HG03571 (cell line): ENCODE results near the gene NANOS1.
"Not testable (repeated sequence)": the region's sequence is repeated elsewhere in the genome, so short reads cannot be mapped to it uniquely, and the experiment has no call there.

Experiments
- ATAC-seq: cut with Tn5 transposase; IDR thresholded peaks from one replicate; pipeline ENCODE4 v1.9.1; 2021; ENCODE audit not compliant: unreplicated experiment

Gene NANOS1

GRCh38 chr10:119006451-119007210 is 22.9 kb upstream of the NANOS1 start:
- no peak for ATAC-seq

- no peak for ATAC-seq
These were observed 22.3 kb upstream of the NANOS1 start for GRCh38 chr10:119007211-119007574.

- ATAC-seq = no peak
These were observed 8.9 kb upstream of the NANOS1 start for GRCh38 chr10:119020627-119020946.

GRCh38 chr10:119022846-119023552 is 6.5 kb upstream of the NANOS1 start:
- no peak for ATAC-seq

- no peak for ATAC-seq
These were observed 6.0 kb upstream of the NANOS1 start for GRCh38 chr10:119023553-119023868.

DNA sequence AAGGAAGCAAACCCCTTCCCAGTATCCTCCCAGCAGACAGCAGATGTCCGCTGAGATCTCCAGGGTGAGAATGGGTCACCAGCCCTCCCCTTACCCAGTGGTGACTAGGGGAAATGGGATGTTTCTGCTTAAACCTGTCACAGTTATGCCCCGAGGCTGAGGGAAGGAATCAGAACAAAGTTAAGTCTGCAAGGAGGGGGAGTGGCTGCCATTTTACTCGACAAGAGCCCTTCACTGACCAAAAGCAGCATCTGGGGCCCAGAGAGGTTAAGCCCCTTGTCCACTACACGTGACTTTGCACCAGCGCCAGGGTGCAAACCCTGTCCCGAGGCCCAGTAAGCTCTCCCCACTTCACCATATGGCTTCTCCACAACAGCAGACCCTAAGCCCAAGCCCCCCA is 4.6 kb upstream of the NANOS1 start:
- ATAC-seq = no peak

GRCh38 chr10:119025336-119025735 is 4.2 kb upstream of the NANOS1 start:
- ATAC-seq = no peak

- ATAC-seq = no peak
These were observed 3.7 kb upstream of the NANOS1 start for GRCh38 chr10:119025776-119026175.

DNA sequence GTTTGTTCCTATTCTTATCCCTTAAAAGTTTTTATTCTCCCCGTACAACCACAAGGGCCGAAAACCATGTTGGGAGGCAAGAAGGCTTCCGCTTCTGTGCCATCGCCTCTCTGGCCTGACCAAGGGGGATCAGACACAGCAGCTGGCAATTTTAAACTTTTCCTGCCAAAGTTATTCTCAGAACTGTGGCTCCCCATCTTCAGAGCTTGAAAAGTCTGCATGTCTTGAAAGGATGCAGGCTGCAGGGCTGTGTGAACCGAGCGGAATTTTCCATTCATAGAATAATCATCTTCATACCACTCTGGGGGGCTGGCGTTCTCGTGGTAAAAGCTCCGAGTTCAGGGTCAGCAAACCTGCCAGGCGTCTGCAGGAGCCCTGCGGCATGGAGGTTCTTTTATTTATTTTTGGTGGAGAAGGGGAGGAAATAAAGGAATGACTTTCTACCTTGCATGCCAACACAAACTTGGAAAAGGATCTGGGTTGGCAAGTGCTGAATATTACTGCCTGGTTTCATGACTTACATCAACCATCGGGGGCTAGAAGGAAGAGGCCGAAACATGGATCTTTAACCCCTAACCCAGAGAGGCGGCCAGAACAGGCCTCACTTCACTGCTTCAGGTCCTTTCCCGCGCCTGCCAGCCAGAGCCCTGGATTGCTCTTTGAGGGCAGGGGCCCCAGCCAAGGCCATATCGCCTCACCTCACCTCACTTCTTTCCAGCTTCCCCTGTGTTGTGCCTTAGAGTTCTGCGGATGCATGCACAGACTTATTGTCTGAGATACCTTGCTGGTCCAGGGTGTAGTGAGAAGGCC is 3.0 kb upstream of the NANOS1 start:
- ATAC-seq = no peak

GRCh38 chr10:119028445-119028899 is 1.0 kb upstream of the NANOS1 start:
- not testable (repeated sequence) for ATAC-seq

DNA sequence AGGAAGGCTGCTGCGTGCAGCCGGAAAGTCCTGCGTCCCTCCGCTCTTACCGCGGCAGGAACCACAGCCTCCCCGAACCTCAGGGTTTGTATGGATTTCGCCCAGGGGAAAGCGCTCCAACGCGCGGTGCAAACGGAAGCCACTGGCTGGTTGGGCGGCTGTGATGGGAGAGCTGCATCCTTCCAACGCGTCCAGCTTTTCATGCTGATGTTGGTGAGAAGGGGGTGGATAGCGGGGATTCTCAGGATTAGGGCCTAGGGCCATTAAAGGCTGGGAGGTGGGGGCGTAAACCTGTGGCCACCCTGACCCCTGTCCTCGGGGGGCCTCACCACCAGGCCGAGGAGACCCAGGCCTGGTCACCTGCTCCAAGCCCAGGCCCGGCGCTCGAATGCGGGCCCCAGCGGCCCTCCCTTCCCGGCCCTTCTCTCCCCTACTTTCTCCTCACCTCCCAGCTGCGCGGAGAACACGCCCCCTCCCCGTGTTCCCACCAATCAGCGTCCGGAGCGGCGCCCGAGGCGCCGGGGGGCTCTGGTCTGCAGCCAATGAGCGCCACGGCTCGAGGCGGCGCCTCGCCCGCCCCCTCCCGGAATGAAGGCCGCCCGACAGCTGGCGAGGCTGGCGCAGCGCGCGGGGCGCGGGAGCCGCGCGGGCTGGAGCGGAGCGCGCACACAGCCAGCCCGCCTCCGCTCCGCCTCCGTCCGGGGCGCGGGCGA is 458 bp upstream of the NANOS1 start:
- ATAC-seq = peak; percentile 69

DNA sequence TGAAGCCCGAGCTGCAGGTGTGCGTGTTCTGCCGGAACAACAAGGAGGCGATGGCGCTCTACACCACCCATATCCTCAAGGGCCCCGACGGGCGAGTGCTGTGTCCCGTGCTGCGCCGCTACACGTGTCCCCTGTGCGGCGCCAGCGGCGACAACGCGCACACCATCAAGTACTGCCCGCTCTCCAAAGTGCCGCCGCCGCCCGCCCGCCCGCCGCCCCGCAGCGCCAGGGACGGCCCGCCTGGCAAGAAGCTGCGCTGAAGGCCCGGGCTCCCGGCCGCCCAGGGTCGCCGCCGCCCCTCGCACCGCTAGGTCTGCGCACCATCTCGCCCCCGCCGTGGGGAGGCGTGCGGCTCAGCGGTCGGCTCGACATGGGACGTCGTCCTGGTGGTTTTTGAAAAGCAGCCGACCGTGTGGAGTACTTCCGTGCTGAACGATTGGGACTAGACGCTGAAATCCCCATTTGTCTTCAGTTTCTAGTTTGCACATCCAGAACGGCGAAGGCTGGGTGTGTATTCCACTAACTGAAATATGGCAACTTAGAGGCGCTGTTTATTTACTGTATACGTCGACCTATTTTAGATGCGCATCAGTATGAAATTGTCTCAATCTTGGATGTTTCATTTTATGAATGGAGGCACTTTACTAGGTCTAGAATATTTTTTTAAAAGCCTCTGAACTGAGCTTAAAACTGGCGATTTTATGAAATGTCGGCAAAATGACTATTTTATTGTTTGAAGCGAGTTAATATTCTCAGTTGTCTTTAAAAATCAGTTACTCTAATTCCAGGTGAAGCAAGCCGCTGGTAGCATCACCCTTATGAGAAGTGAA is 1.1 kb downstream of the NANOS1 start:
- peak; percentile 57 for ATAC-seq

- ATAC-seq = no peak
These were observed 2.1 kb downstream of the NANOS1 start for GRCh38 chr10:119031496-119032059.

- ATAC-seq = no peak
These were observed 9.6 kb downstream of the NANOS1 start for GRCh38 chr10:119039161-119039560.

GRCh38 chr10:119041326-119041725 is 11.8 kb downstream of the NANOS1 start:
- ATAC-seq = no peak

DNA sequence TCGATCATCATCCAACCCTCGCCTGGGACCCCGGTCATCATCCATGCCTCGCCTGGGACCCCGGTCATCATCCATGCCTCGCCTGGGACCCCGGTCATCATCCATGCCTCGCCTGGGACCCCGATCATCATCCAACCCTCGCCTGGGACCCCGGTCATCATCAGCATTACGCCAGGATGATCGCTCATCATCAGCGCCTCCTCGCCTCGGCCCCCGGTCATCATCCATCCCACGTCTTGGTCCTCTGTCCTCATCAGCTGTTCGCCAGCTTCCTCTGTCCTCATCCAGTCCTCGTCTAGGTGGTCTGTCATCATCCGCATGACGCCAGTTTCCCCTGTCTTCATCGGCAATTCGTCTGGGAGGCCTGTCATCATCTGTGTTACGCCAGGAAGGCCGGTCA is 12.7 kb downstream of the NANOS1 start:
- ATAC-seq = no peak

DNA sequence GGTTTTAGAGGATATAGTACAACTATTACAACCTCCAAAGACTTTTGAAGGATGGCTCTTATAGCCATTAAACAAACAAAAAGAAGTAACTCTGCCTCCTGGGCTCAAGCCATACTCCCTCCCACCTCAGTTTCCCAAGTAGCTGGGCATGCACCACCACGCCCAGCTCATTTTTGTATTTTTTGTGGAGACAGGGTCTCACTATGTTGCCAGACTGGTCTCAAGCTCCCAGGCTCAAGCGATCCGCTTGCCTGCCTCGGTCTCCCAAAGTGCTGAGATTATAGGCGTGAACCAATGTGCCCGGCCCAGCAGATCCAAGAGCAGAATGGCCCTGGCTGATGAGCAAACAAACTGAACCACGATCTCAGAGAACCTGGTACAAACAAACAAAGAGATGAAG is 16.0 kb downstream of the NANOS1 start:
- no peak for ATAC-seq

DNA sequence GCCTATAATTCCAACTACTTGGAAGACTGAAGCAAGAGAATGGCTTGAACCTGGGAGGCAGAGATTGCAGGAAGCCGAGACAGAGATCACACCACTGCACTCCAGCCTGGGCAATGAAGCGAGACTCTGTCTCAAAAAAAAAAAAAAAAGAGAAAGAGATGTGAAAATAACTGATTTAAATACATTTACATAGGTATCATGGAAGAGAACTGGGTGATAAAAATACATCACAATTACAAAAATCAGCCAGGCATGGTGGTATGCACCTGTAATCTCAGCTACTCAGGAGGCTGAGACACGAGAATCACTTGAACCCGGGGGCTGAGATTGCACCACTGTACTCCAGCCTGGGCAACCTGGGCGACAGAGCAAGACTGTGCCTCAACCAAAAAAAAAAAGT is 19.8 kb downstream of the NANOS1 start:
- ATAC-seq = no peak

GRCh38 chr10:119049777-119050176 is 20.3 kb downstream of the NANOS1 start:
- ATAC-seq = no peak

- ATAC-seq = no peak
These were observed 22.3 kb downstream of the NANOS1 start for GRCh38 chr10:119051775-119052174.
